Measurements from ENCODE around the gene NEK1.
"Not testable (repeated sequence)": the region's sequence is repeated elsewhere in the genome, so short reads cannot be mapped to it uniquely, and the experiment has no call there.

DNA sequence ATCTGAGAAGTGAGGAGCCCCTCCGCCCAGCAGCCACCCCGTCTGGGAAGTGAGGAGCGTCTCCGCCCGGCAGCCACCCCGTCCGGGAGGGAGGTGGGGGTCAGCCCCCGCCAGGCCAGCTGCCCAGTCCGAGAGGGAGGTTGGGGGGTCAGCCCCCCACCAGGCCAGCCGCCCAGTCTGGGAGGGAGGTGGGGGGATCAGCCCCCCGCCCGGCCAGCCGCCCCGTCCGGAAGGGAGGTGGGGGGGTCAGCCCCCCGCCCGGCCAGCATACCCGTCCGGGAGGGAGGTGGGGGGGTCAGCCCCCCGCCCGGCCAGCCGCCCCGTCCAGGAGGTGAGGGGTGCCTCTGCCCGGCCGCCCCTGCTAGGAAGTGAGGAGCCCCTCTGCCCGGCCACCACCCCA, 42.1 kb downstream of the NEK1 start:
- TF ChIP-seq CTCF, POLR2A (IDR thresholded peaks at IDR 0.05): not testable (repeated sequence)
